Measurements from ENCODE around the gene GLT8D1.

The GLT8D1 gene

DNA sequence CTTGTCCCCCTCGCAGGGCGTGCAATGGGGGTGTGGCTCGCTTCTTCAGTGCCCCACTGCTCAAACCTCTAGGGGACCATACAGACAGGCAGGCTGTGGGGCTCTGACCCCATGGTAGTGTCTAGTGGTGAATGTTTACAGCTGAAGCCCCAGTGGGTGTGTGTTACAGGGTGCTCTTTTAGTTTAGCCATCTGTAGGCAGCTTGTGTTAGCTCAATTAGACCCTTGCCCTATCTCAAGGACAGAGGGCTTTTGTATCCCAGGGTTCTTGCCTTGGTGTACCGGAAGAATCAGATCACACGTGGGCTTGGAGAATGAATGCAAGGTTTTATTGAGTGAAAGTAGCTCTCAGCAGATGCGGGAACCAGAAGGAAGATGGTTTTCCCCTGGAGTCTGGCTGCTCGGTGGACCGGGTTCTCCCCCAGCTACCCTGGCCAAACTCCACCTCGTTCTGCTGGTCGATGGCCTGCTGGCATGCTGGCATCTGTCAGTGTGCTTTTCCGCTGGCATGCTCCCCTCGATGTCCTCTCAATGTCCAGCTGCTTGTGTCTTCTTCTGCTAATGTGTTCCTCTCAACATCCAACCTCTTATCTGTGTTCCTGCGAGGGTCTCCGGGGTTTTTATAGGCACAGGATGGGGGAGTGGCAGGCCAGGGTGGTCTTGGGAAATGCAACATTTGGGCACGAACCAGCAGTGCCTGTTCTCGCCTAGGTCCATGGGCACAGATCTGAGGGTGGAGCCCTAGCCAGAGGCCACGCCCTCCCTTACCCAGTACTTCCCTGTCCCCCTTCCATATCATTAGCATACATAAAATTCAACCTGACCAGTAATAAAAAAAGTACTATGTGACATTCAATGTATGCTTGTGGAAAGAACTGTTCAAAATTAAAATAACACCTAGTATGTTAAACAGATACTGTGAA, 7.0 kb upstream of the GLT8D1 start:
- no peak for DNase-seq (ENCODE audit: low spot score)

DNA sequence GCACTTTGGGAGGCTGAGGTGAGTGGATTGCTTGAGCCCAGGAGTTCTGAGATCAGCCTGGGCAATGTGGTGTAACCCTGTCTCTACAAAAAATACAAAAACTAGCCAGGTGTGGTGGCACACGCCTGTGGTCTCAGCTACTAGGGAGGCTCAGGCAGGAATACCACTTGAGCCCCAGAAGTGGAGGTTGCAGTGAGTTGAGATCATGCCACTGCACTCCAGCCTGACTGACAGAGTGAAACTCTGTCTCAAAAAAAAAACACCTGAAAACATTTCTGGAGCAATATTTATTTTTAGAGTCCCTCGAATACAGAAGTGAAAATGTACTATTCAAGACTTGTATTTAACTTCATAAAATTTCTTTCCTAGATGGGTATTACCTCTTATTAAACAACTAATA, 4.9 kb upstream of the GLT8D1 start:
- DNase-seq (ENCODE audit: low spot score): no peak

DNA sequence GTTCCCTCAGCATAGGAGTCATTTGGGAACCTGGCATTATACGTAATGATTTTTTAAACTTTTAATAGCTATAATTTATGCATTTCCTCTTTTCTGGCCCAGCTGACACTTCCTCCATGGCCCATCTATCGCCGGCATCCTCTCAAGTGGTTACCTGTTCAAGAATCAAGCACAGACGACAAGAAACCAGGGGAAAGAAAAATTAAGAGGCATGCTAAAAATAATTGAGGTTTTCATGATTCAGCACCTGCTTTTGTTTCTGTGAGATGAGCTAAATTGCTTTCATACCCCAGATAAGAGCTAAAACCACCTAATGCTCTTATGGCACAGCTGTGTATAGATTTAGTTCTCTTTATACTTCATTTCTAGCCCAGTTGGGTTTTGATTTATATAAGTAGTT, 2.0 kb upstream of the GLT8D1 start:
- DNase-seq (ENCODE audit: low spot score): no peak

DNA sequence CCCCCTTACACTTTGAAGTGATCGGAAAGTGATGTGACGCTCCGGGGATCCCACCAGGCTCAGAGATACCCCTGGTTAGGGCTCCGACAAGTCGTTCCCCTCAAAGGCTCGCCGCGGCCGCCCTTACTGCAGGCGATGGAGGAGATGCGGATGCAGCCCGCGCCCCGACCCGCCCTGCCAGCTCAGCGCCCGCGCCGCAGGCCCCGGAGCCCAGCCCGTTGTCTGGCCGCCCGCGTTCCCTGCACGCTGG, 228 bp downstream of the GLT8D1 start:
- DNase-seq (ENCODE audit: low spot score): no peak

DNA sequence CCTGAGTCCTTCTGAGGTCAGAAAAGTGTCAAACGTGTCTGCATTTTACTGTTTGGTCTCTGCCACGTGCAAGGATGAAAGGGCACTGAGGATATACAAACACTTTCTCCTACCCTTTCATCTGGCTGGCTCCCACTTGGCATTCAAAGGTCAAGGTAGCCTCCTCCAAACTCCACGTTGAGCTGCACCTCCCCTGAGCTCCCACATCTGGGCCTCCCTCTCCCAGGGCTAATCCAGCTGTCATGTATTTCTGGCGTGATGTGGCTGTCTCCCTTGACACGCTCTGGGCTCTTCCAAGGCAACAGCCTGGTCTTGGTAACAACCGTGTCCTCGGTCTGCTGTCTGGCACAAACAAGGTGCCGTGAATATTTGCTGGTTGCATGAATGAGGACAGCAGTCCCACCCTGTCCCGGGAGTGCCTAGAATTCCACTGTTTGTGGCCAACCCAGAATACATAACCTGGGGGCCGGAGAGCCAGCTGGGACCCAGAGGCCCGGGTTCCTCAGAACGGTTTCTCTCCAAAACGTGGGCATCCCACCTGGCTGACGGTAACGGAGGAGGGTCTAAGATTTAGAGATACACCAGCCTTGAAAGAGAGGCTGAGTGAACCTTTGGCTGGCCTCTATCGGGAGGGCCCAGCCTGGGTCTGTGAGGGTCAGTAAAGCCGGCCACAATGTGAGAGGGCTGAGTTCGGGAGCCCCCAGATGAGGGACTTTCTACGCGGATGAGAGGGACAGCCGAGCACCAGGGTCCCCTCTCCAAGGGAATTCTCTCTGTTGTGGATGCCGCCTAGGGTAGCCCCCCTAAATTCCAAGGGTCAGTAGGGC, 767 bp downstream of the GLT8D1 start:
- peak; percentile 34 for DNase-seq (ENCODE audit: low spot score)

DNA sequence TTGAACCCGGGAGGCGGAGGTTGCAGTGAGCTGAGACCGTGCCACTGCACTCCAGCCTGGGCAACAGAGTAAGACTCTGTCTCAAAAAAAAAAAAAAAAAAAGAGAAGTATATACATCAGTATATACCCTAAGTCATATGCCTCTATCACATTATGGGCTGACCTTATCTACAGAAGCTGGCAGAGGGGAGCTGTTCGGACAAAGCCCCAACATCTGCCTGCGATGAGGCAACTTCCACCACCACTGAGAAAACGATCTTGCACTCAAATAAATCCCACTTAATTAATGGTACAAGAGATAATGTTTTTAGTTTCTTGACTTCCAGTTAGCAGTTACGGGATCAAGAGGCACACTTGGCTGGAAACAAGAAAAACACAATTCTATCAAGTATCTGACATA, 2.2 kb downstream of the GLT8D1 start:
- no peak for DNase-seq (ENCODE audit: low spot score)

DNA sequence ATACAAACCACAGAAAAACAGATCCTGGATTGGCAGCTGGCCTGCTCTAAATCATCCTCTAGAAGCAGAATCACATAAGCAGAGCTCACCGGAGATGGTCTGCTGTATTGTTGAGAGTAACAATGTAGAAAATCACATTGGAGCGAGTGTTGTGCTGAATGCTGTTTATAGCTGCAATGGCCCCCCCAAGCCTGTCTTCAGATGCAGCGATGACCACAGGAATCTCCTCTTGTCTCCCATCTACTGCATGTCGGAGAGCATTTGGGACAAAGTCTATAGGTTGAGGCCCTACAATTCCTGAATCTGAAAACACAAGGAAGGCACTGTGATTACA, 8.0 kb downstream of the GLT8D1 start:
- no peak for DNase-seq (ENCODE audit: low spot score)

DNA sequence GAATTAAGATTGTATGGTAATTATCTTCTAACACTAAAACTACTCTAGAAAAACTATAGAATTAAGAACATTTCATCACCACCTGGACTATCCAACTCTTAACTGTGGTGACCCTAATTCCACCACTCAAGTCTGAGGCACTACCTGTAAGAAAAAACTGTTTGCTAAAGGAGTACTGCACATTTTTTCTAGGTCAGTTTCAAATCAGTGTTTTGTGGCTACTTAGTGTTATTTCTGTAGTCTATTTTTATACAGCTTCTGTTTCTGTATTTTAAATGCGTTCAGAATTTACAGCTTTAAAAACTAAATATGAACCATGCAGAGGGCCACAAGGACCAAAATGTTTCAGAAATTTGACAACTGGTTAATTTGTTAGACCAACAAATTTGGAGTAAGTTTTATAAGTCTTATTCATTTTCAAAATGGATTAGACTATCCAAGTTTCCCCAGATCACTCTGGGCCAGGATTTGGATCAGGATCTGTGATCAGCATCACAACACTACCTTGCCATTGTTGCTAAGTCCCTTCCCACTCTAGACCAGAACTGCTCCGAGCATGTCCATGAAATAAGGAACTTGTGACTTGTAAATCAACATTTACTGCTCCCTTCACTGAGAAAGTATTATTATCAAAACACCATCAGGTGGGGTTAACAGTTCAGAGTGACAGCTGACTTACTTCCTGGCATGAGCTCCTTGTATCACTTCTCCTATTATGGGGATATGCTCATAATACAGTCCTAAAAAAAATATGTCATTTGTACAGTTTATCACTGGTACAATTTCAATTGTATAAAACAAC, 8.6 kb downstream of the GLT8D1 start:
- no peak for DNase-seq (ENCODE audit: low spot score)

DNA sequence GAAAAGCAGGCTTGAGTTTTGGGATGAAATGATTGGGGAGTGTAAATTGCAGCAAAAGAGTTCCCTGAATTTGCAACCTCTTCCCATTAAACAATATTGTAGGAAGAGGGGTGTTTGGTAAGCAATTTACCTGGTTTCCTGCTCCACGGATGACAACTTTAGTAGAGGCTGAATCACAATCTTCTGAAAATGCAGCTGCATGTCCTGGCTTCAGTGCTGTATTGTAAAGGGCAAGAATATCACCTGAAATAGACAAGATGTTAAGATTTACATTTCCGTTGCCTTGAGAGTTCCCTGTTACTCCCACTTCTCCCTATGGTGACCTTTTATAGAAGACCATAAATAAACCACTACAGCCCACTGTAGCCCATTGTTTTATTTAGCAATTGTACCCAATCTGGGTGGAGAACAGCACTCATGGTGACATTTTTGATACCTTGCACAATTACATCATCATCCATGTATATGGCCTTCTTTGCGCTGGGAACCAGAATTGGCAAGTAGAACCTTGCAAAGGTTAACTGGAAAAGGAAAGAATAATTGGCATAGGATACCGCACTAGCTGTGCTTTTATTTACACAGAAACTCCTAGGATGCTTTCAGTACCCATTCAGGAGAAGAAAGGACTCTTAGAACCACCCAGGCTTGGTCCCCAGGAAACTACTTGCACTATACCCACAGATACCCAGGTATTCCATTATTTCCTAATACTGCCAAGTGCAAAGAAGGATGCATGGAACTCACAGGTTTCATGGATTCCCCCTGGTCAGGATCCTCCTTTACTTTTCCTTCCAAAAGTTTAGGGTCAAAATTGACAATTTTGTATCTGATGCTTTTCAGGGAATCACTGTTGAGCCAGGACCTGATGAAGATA, 9.6 kb downstream of the GLT8D1 start:
- DNase-seq (ENCODE audit: low spot score): no peak

DNA sequence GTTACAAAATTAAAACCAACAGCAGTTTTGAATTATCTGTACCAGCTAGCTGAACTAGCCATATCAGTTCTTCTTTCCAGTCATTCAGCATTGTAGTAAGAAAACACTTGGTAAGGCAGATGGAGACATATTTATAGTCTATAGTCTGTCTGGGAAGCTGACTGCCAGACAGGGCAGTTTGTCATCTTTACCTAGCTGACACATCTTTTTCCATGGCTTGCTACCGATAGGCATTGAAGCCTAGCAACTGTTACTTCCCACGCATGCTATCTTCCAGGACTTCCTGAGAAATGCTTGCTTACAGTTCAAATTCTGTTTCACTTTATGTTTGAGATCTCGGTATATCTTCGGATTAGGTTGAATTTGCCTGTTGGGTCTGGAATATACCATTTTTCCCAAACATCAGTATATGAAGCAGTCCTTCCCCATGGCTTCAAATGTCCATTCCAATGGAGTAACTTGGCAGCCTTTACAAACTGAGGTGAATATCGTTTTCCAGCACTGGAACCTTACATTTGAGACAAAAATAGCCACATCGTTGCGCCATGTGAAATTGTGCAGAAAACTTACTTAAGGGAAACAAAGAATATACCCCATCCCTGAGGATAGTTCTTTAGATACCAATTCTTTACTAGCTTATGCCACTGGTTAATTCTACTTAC, 10.9 kb downstream of the GLT8D1 start:
- DNase-seq (ENCODE audit: low spot score): no peak

DNA sequence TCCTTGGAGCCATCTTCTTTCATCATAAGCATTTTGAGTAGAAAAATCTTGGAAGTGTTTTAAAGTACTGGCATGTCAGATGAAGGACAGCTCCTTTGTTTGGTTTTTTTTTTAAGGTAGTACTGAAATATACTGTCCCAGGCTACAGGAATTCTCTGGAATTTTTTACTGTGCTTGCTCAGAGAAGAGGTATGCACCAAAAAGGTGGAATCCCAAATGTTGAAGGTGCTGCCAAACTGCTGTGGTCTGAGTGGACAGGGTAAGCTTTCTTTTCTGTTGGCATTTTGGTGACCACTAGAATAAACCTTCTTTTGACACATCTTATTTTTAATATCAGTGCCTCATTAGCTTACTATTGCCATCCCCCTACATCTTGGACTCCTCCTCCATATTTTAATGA, 12.5 kb downstream of the GLT8D1 start:
- no peak for DNase-seq (ENCODE audit: low spot score)

DNA sequence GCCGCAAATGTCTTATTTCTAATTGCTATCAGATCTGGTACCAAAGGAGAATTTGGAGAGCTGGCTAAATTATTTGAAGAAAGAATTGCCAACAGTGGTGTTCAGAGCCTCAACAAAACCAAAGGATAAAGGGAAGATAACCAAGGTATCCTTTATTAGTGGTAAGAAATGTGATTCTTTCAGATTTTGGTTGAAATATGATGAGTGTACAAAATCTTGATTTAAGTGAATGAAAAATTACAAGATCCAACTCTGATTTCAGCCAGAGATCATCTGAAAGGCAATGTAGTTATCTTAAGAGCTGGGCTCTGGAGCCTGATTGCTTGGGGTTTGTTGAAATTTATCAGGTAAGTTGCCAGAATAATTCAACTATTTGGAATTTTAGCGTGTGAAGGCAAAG, 15.0 kb downstream of the GLT8D1 start:
- no peak for DNase-seq (ENCODE audit: low spot score)

DNA sequence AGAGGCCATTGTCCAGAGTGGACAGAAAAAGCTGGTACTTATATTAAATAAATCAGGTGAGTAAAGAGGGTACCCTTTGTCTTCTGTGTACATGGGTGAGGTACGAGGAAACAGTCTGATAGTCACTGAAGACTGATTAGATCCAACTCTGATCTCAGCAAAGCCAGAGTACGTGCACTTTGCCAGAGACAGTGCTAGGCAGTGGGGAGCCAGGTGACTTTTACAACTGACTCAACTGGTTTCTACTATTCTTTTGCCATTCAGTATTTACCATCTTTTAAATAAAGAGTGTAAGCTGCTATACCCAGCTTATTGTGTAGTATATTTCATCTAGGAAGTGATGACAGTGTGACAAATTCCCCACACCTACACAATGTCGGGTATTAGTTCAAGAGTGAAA, 16.4 kb downstream of the GLT8D1 start:
- no peak for DNase-seq (ENCODE audit: low spot score)

DNA sequence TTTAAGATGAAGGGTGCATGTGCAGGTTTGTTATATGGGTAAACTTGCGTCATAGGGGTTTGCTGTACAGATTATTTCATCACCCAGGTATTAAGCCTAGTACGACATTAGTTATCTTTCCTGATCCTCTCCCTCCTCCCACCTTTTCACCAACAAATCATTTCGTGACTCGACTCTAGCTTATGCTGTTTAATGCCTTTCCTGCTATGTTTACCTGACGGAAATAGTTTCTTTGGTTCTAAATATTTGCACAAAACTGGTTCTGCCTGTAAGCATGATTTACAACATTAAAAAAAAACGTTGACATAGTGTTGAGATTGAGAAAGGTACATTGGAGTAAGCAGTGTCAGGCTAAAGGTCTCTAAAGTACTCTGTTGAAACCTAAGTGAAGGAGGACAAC, 17.3 kb downstream of the GLT8D1 start:
- no peak for DNase-seq (ENCODE audit: low spot score)

DNA sequence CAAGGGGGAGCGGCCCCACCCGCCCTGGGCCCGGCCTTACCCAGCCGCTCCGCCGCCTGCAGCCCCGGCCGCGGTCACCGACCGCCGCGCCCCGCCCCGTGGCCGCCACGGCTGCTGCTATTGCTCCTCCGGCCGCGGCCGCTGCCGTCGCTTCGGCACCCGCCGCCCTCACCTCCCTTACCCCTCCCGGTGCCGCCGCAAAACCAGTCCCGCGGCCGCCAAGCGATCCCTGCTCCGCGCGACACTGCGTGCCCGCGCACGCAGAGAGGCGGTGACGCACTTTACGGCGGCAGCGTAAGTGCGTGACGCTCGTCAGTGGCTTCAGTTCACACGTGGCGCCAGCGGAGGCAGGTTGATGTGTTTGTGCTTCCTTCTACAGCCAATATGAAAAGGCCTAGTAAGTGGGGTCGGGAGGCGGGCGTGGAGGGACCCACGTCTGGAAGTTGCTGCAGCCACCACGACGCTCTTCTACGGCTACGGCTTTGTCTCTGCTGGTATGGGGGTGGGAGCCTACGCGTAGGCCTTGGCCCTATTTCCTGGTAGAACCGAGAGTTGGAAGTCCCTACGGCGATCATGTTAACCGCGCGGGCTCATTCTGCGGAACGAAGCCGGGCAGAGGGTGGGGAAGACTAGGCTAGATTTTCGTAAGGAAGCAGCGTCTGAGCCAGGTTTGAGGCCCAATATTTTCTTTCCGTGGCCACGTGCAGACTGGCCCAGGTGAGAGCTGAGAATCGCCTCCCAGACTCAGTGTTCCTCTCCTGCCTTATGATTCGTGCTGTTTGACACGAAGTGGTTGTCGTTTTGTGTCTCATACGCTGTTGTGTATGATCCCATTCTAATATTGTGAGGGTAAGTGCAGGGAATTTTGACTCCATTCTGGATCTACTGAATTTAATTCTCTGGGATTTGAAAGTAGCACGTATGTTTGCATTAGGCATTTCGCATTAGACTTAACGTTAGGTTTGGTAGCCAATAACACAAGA, 19.6 kb downstream of the GLT8D1 start, which contains the start of the genes GNL3 and PBRM1:
GNL3 (plus strand) TSS at position 324 of the 983 bp plus-strand sequence; CDS start at position 385, 61 bp downstream.
PBRM1 (minus strand) TSS at position 205 of the 983 bp plus-strand sequence.
- DNase-seq (ENCODE audit: low spot score): peak; percentile 93

DNA sequence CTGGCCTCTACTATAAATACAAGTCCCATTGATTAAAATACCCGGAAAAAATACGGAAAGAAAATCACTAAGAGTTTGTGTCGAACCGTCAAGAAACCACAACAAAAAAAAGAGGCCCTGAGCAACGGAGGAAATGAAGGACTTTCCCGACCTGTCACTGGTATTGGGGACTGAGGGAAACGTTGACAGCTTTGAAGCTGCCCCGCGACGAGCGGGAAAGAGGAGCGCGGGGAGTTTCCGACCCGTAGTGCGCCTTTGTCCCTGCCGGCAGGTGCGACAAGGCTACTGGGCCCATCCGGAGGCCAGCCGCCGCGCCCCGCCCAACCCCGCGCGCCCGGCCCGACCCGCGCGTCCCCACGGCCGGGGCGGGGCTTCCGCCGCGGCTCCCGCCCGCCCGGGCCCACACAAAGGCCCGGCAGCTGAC, 20.3 kb downstream of the GLT8D1 start:
- peak; percentile 81 for DNase-seq (ENCODE audit: low spot score)

DNA sequence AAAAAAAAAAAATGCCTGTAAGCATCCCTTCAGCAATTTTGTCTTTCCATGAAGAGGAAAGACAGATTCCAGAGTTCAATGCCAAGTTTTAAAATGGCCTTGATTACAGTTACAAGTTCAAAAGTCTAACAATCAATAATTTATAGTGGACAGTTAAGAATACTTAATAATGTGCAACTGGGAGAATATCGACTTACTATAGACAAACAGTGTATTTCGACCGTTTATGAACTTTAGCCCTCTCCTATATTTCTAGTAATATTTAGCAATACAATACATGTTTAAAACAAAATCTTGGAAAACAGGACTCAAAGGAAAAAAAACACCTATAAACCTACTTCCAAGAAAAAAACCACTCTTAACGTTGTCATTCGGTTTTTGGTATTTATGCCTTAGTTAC, 21.4 kb downstream of the GLT8D1 start:
- no peak for DNase-seq (ENCODE audit: low spot score)

DNA sequence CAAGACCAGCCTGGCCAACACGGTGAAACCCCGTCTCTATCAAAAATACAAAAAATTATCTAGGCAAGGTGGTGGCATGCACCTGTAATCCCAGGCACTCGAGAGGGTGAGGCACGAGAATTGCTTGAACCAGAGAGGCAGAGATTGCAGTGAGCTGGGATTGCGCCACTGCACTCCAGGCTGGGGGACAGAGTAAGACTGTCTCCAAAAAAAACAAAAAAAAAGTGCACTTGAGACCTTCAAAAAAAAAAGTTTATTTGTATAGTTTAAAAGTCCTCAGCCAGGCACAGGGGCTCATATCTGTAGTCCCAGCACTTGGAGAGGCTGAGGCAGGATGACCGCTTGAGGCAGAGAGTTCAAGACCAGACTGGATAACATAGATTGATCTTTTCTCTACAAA, 22.0 kb downstream of the GLT8D1 start:
- no peak for DNase-seq (ENCODE audit: low spot score)

DNA sequence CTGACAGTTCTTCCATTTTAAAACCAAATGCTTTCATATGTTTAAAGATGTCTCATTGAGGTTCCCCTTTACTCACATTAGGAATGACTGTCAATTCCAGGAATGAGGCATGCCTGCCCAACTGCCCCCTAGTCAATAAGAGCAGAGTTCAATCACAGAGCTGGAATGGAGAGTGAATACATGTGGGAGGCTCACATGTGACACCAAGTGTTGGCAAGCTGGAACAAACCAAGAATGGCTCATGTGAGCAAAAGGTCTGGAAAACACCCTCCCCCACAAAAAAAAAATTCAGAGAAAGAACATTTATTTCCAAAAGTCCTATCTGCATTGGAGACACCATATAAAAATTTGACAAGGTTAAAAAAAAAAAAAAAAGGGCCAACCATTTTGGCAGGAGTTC, 23.6 kb downstream of the GLT8D1 start:
- peak; percentile 44 for DNase-seq (ENCODE audit: low spot score)

DNA sequence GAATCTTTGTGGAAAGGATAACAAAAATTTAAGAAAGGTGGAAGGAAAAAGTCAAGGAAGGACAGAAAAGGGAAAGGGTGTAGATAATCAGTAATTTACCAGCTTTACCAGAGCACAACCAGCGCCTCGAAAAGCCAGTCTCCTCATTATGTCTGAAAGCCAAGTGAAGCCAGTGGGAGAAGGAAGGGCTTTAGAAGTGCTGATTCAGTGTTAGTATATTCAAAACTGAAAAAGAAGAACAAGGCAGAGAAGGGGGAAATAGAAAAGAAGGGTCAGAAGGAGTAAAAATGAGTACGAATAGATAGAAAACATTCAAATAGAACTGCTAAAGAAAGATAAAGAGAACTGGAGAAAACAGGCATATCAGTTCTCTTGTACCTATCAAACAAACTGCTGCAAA, 24.0 kb downstream of the GLT8D1 start:
- DNase-seq (ENCODE audit: low spot score): no peak
